ENCODE measurements around the gene CHRNE.

DNA sequence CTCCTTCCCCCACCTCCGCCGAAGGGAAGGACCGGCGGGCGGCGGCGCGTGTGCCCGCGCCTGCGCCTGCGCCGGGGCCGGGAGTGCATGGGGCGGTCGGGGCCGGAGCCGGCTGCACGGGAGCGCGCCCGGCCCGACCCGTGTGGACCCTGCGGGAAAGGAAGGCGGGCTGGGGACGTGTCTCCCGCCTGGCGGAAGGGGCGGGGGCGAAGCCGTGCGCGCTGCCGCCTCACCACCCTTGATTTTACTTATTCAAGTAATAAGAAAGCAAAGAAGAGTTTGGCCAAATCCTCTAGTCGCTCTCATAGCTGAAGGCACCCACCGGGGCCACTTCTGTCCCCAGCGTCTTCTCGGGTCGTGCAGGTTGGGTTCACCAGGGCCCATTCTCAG, 46.0 kb upstream of the CHRNE start:
- TF ChIP-seq, protein P1, sequence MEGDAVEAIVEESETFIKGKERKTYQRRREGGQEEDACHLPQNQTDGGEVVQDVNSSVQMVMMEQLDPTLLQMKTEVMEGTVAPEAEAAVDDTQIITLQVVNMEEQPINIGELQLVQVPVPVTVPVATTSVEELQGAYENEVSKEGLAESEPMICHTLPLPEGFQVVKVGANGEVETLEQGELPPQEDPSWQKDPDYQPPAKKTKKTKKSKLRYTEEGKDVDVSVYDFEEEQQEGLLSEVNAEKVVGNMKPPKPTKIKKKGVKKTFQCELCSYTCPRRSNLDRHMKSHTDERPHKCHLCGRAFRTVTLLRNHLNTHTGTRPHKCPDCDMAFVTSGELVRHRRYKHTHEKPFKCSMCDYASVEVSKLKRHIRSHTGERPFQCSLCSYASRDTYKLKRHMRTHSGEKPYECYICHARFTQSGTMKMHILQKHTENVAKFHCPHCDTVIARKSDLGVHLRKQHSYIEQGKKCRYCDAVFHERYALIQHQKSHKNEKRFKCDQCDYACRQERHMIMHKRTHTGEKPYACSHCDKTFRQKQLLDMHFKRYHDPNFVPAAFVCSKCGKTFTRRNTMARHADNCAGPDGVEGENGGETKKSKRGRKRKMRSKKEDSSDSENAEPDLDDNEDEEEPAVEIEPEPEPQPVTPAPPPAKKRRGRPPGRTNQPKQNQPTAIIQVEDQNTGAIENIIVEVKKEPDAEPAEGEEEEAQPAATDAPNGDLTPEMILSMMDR (conservative IDR thresholded peaks at IDR 0.05; ENCODE audit: low read length): no peak
- TF ChIP-seq EZH2phosphoT487 (IDR thresholded peaks at IDR 0.05; ENCODE audit: borderline replicate concordance): no peak
